K562 (cell line): ENCODE measurements around the gene TLE3. TPM values are rescaled to one million over a fixed set of nuclear protein-coding genes. Genes with fewer than 3 reads are reported as not detected.

Experiments
- ATAC-seq: fragments of 200-7000 bp; cut with Tn5 transposase; 3 replicates; pipeline ENCODE4 v1.9.1; 2020; ENCODE audit warnings: moderate library complexity
- BruUV-seq: library from RNA; stranded (reverse); fragments of 400-500 nt; replicated peaks from 2 replicates; lab custom pipeline; 2021; lab: Mats Ljungman, UMichigan
- CTCF ChIA-PET: fragments of 300-600 bp; formaldehyde crosslinking; extraction: SDS; loops from one replicate; lab custom pipeline; 2021; ENCODE audit warnings: low intra/inter-chr PET ratio; lab: Yijun Ruan, JAX
- POLR2A ChIA-PET: fragments of 300-600, 350-650 bp; sonication (Branson Sonifier 250); formaldehyde crosslinking; extraction: SDS; loops from one replicate; lab custom pipeline; 2021; ENCODE audit warnings: antibody characterized with exemption, inconsistent platforms; lab: Yijun Ruan, JAX
- DNase-seq, 4 experiments: peaks; one replicate each; pipeline versions ENCODE4 v3.0.0 to v3.0.0-alpha.2; 2011 to 2018; ENCODE audit warnings: low spot score in 3 of 4, mixed read lengths in 3 of 4; ENCODE audit errors: extremely low read depth in 1 of 4
- FAIRE-seq: peaks from 2 replicates; lab custom pipeline; 2011; peaks lifted over from hg19 to GRCh38; lab: Jason Lieb, UNC
- H2AFZ ChIP-seq: 2 replicates; pipeline ENCODE4 v1.6.0; 2011; ENCODE audit warnings: low read depth, low read length, control low read depth, inconsistent platforms
- H3K27ac ChIP-seq: fragments of 200-600 bp; 3 replicates; pipeline ENCODE4 v1.8.0; 2011; ENCODE audit warnings: low read depth, mild to moderate bottlenecking, control low read depth, inconsistent platforms, low read length, moderate library complexity, mixed read lengths; ENCODE audit errors: extremely low read depth
- H3K27me3 ChIP-seq, 2 experiments: fragments of 300-600 bp in 1 of 2; 2 replicates in 1 of 2; 3 replicates in 1 of 2; pipeline versions ENCODE4 v1.6.0 to v1.8.0; 2011; ENCODE audit warnings: inconsistent platforms in 2 of 2, low read length in 2 of 2, mild to moderate bottlenecking in 1 of 2, mixed read lengths in 1 of 2, moderate library complexity in 1 of 2; ENCODE audit not compliant: control insufficient read depth in 2 of 2, insufficient read depth in 2 of 2
- H3K36me3 ChIP-seq: fragments of 300-600 bp; 3 replicates; pipeline ENCODE4 v1.8.0; 2011; ENCODE audit warnings: mild to moderate bottlenecking, low read length, inconsistent platforms; ENCODE audit not compliant: control insufficient read depth, insufficient read depth
- H3K4me1 ChIP-seq, 2 experiments: fragments of 200-600 bp in 1 of 2; replicated peaks in 1 of 2; 2 replicates in 1 of 2; 3 replicates in 1 of 2; pipeline versions ENCODE4 v1.5.1 to v1.8.0; 2011; ENCODE audit warnings: inconsistent platforms in 2 of 2, low read length in 2 of 2, mild to moderate bottlenecking in 1 of 2, mixed read lengths in 1 of 2, moderate library complexity in 1 of 2; ENCODE audit not compliant: control insufficient read depth in 2 of 2, insufficient read depth in 2 of 2
- H3K4me2 ChIP-seq: 2 replicates; pipeline ENCODE4 v1.6.1; 2011; ENCODE audit warnings: low read length, control low read depth, inconsistent platforms, mixed read lengths; ENCODE audit not compliant: insufficient read depth
- H3K4me3 ChIP-seq: fragments of 200-600 bp; sonication (generic), shearing (Covaris generic); 2 replicates; pipeline ENCODE4 v1.5.1; 2016; ENCODE audit warnings: control low read depth, inconsistent platforms
- H3K79me2 ChIP-seq: fragments of 200-600 bp; 3 replicates; pipeline ENCODE4 v1.8.0; 2011; ENCODE audit warnings: low read length, inconsistent platforms; ENCODE audit not compliant: control insufficient read depth, insufficient read depth
- H3K9ac ChIP-seq, 2 experiments: 2 replicates each; pipeline versions ENCODE4 v1.6.0 to v1.6.1; 2011; ENCODE audit warnings: low read depth in 2 of 2, low read length in 2 of 2, control low read depth in 1 of 2, inconsistent platforms in 1 of 2, mild to moderate bottlenecking in 1 of 2, mixed read lengths in 1 of 2; ENCODE audit not compliant: insufficient read depth in 1 of 2
- H3K9me1 ChIP-seq: one replicate; pipeline ENCODE4 v1.6.0; 2011; ENCODE audit warnings: inconsistent platforms, mild to moderate bottlenecking, low read length, moderate library complexity; ENCODE audit not compliant: control insufficient read depth, insufficient read depth
- H3K9me3 ChIP-seq: replicated peaks from 2 replicates; pipeline ENCODE4 v1.5.1; 2011; ENCODE audit warnings: low read depth, low read length, inconsistent platforms; ENCODE audit not compliant: control insufficient read depth, insufficient read depth
- H4K20me1 ChIP-seq: replicated peaks from 2 replicates; pipeline ENCODE4 v1.6.1; 2011; ENCODE audit warnings: low read length, inconsistent platforms, mixed read lengths; ENCODE audit not compliant: control insufficient read depth, insufficient read depth
- ATF3 ChIP-seq, 2 experiments: fragments of 450-650 bp in 1 of 2; sonication (generic) in 1 of 2; formaldehyde crosslinking in 1 of 2; IDR thresholded peaks in 1 of 2; conservative IDR thresholded peaks in 1 of 2; 2 replicates each; pipeline versions ENCODE4 v1.6.1 to v1.8.1; 2016 to 2023; ENCODE audit warnings: mild to moderate bottlenecking in 2 of 2, moderate library complexity in 2 of 2, inconsistent platforms in 1 of 2, missing genetic modification reagents in 1 of 2
- CHD4 ChIP-seq: fragments of 200-600 bp; sonication (generic); IDR thresholded peaks from 3 replicates; pipeline ENCODE4 v1.6.1; 2012; ENCODE audit warnings: low read depth, mild to moderate bottlenecking, mixed read lengths, low read length, inconsistent platforms; ENCODE audit not compliant: insufficient read depth, insufficient replicate concordance, poor library complexity, severe bottlenecking
- DIDO1 ChIP-seq: fragments of 450-650 bp; IDR thresholded peaks from 2 replicates; pipeline ENCODE4 v1.6.1; 2016; ENCODE audit warnings: low read depth, missing biosample characterization, missing genetic modification characterization
- FOXO4 ChIP-seq: fragments of 450-650 bp; formaldehyde crosslinking; IDR thresholded peaks from 2 replicates; pipeline ENCODE4 v1.4.0; 2020; ENCODE audit warnings: mild to moderate bottlenecking, moderate library complexity
- IRF9 ChIP-seq: fragments of 450-650 bp; IDR thresholded peaks from 2 replicates; pipeline ENCODE4 v1.6.1; 2016; ENCODE audit warnings: missing biosample characterization, missing genetic modification characterization
- JUNB ChIP-seq: fragments of 450-650 bp; formaldehyde crosslinking; conservative IDR thresholded peaks from 2 replicates; pipeline ENCODE4 v1.4.0; 2020; ENCODE audit warnings: mild to moderate bottlenecking
- NR2C1 ChIP-seq, 2 experiments: fragments of 450-650 bp; IDR thresholded peaks; 2 replicates each; pipeline ENCODE4 v1.6.1; 2017; ENCODE audit warnings: mild to moderate bottlenecking in 2 of 2, antibody characterized with exemption in 1 of 2, inconsistent platforms in 1 of 2, missing compliant biosample characterization in 1 of 2, missing genetic modification characterization in 1 of 2
- RBM25 ChIP-seq: fragments of 200-400 bp; formaldehyde crosslinking; IDR thresholded peaks from 2 replicates; pipeline ENCODE4 v1.6.1; 2018; ENCODE audit warnings: low read length, low read depth, moderate library complexity; ENCODE audit not compliant: severe bottlenecking
- SNAPC5 ChIP-seq: fragments of 250-450 bp; sonication (Bioruptor Pico); IDR thresholded peaks from 2 replicates; pipeline ENCODE4 v1.8.0; 2021; ENCODE audit warnings: moderate library complexity, mild to moderate bottlenecking, inconsistent platforms
- SPI1 ChIP-seq: IDR thresholded peaks from 2 replicates; pipeline ENCODE4 v1.6.1; 2011; ENCODE audit warnings: low read depth, low read length, control low read depth, borderline replicate concordance
- ZNF224 ChIP-seq: sonication (generic); formaldehyde crosslinking; IDR thresholded peaks from 2 replicates; pipeline ENCODE4 v1.8.0; 2022; ENCODE audit warnings: mild to moderate bottlenecking, missing genetic modification reagents
- ZNF282 ChIP-seq: sonication (generic); formaldehyde crosslinking; IDR thresholded peaks from 2 replicates; pipeline ENCODE4 v1.8.1; 2023; ENCODE audit warnings: missing genetic modification reagents
- ZNF324 ChIP-seq: fragments of 250-450 bp; sonication (Bioruptor Pico); IDR thresholded peaks from 2 replicates; pipeline ENCODE4 v1.4.0; 2020; ENCODE audit warnings: mild to moderate bottlenecking
- ZNF512 ChIP-seq: IDR thresholded peaks from 2 replicates; pipeline ENCODE4 v1.6.1; 2016; ENCODE audit warnings: missing genetic modification characterization, missing compliant biosample characterization
- ZNF79 ChIP-seq: fragments of 250-450 bp; sonication (Bioruptor Pico); IDR thresholded peaks from 2 replicates; pipeline ENCODE4 v1.4.0; 2020; ENCODE audit warnings: low read depth, mild to moderate bottlenecking, moderate library complexity
- WGBS: fragments of 100-300 bp; shearing (Covaris generic); methylation state at CpG from one replicate; pipeline ENCODE4 v1.1.6; 2016; ENCODE audit warnings: low coverage, mixed read lengths; ENCODE audit not compliant: insufficient coverage; ENCODE audit errors: missing lambda C conversion rate; 5-methylcytosine and 5-hydroxymethylcytosine counted together
- in situ Hi-C: fragments of 300-500 bp; cut with MboI; formaldehyde crosslinking; loops from 4 replicates; pipeline ENCODE4 v1.15.0; 2018; ENCODE audit warnings: inconsistent platforms, mixed read lengths
- intact Hi-C: fragments of 100-400 bp; cut with micrococcal nuclease; formaldehyde crosslinking; loops from 2 replicates; pipeline ENCODE4 v1.14.2; 2022
- polyA plus RNA-seq, 8 experiments: library from polyadenylated mRNA; depleted of rRNA in 4 of 8; stranded (reverse) in 5 of 8; unstranded in 3 of 8; fragments of >200 nt; fragmentation: Nextera tagmentation in 2 of 8; fragmentation: Illumina TruSeq in 1 of 8; extraction: Ambion mirVana in 2 of 8; extraction: Trizol in 1 of 8; gene quantifications; 2 replicates each; pipeline versions ENCODE4 v1.2.1 to v1.2.3, GENCODE V29; 2011 to 2014; ENCODE audit warnings: inconsistent platforms in 1 of 8, missing spikeins in 1 of 8
- total RNA-seq, 7 experiments: library from RNA; depleted of rRNA in 6 of 7; stranded (reverse); fragments of >200 nt in 6 of 7; fragmentation: Illumina TruSeq in 2 of 7; extraction: Trizol in 2 of 7; gene quantifications; 2 replicates each; pipeline versions ENCODE4 v1.2.1 to v1.2.3, GENCODE V29; 2011 to 2021; ENCODE audit warnings: low replicate concordance in 1 of 7

Gene TLE3
- total and polyA plus RNA-seq, 9 of the 15 experiments (the other 6 are each of a cell fraction or from before 2014, with no cell fraction given) = 1.5 to 84.2 (median 14.1) TPM

GRCh38 chr15:70118599-70118998, 20.9 kb upstream of the TLE3 start (continued):
- TF ChIP-seq ATF3 (IDR thresholded peaks at IDR 0.05) (peak; percentile 48; the same call in 1 of the 2 replicates), ATF3 (CRISPR knock-in tag; conservative IDR thresholded peaks at IDR 0.05) (no peak), ZNF324 (CRISPR knock-in tag) (no peak), JUNB (CRISPR knock-in tag) (no peak), ZNF79 (CRISPR knock-in tag) (no peak), ZNF224 (CRISPR knock-in tag) (no peak)

GRCh38 chr15:70116317-70116716, 18.6 kb upstream of the TLE3 start:
- 0% methylated on average over 3 of the region's 3 CpGs for WGBS
- no peak for ATAC-seq
- CTCF ChIA-PET = no interaction called here
- TF ChIP-seq SNAPC5 (no peak), RBM25 (peak; percentile 89), CHD4 (peak; percentile 30), SPI1 (no peak), ZNF282 (CRISPR knock-in tag) (no peak), NR2C1 (IDR thresholded peaks at IDR 0.05) (no peak), NR2C1 (tag; IDR thresholded peaks at IDR 0.05) (no peak), ZNF512 (tag) (no peak), DIDO1 (tag) (no peak), IRF9 (no peak), FOXO4 (CRISPR knock-in tag) (no peak)

More at GRCh38 chr15:70116317-70116716, 18.6 kb upstream of the TLE3 start:
- Histone ChIP-seq H3K4me3 (no peak overlapping the region), H3K9ac (no peak overlapping the region), H3K27me3 (peaks cover 8 to 10% of the 10 kb centered on the region in 2 experiments; a peak in 4 of 5 replicates), H4K20me1 (no peaks in the 10 kb centered on the region), H3K4me2 (no peak overlapping the region), H3K79me2 (no peaks in the 10 kb centered on the region), H3K9me3 (no peaks in the 10 kb centered on the region), H2AFZ (no peak overlapping the region), H3K4me1 (peaks cover 9% of the 10 kb centered on the region in 2 experiments), H3K27ac (no peak overlapping the region), H3K36me3 (no peaks in the 10 kb centered on the region), H3K9me1 (no peaks in the 10 kb centered on the region)
- in situ Hi-C loops (no loop called here), intact Hi-C loops (no loop called here)
- DNase-seq (no peak), FAIRE-seq (no peak)
- no TSS peak for BruUV-seq
- POLR2A ChIA-PET = interaction anchor here (1.1 kb wide), 1 partner anchor 15 kb away, joined by 3 read pairs; no protein-coding TSS in a partner anchor
